Measurements from ENCODE around the gene DTX3L. TPM values are rescaled to one million over a fixed set of nuclear protein-coding genes. Genes with fewer than 3 reads are reported as not detected.

DTX3L gene
- total and polyA plus RNA-seq, 10 of the 15 experiments (the other 5 are each of a cell fraction or from before 2014, with no cell fraction given): 9.9 to 41.4 (median 21.7) TPM

DNA sequence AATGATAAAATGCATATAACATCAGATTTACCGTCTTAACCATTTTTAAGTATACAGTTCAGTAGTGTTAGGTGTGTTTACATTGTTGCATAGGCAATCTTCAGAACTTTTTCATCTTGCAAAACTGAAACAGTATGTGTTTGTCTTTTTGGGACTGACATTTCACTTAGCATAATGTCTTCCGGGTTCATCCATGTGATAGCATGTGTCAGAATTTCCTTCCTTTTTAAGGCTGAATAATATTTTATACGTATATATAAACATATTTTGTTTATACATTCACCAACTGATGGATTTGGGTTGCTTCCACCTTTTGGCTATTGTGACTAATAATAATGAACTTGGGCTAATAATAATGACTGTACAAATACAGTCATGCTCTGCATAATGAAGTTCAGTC is 16.3 kb downstream of the DTX3L start:
- WGBS (ENCODE audit: insufficient coverage, insufficient replicate concordance, low lambda C conversion rate, missing lambda C conversion rate): 17% methylated on average over 3 of the region's 3 CpGs
- DNase-seq (ENCODE audit: low read depth, low spot score) (no peak), ATAC-seq (no peak), FAIRE-seq (no peak)
- Histone ChIP-seq H3K36me3 (ENCODE audit: control insufficient read depth in 2 of 2, insufficient read depth in 2 of 2, low read length in 1 of 2) (0 out of 4 replicates have a peak, but pooled peaks cover 0 to 1% of the 10 kb centered on the region in 2 experiments), H4K20me1 (ENCODE audit: control insufficient read depth, insufficient read depth) (no peaks in the 10 kb centered on the region), H3K4me2 (ENCODE audit: control insufficient read depth, insufficient read depth) (no peak overlapping the region), H2AFZ (ENCODE audit: control insufficient read depth, low read depth, low read length) (no peak overlapping the region), H3K27me3 (replicated peaks in 1 of 2; ENCODE audit: control insufficient read depth in 2 of 2, insufficient read depth in 2 of 2, low read length in 1 of 2) (no peaks in the 10 kb centered on the region), H3K4me3 (no peak overlapping the region), H3K27ac (ENCODE audit: control insufficient read depth, insufficient read depth) (no peak overlapping the region), H3K9ac (ENCODE audit: control insufficient read depth, insufficient read depth, low read length) (no peak overlapping the region), H3K4me1 (ENCODE audit: control insufficient read depth, insufficient read depth, low read length) (peaks cover 17% of the 10 kb centered on the region), H3K9me3 (replicated peaks; ENCODE audit: control insufficient read depth, insufficient read depth, low read length) (peaks cover 23% of the 10 kb centered on the region), H3K79me2 (ENCODE audit: control insufficient read depth, insufficient read depth, low read length) (peaks cover 40% of the 10 kb centered on the region)
- TF ChIP-seq, protein P1, sequence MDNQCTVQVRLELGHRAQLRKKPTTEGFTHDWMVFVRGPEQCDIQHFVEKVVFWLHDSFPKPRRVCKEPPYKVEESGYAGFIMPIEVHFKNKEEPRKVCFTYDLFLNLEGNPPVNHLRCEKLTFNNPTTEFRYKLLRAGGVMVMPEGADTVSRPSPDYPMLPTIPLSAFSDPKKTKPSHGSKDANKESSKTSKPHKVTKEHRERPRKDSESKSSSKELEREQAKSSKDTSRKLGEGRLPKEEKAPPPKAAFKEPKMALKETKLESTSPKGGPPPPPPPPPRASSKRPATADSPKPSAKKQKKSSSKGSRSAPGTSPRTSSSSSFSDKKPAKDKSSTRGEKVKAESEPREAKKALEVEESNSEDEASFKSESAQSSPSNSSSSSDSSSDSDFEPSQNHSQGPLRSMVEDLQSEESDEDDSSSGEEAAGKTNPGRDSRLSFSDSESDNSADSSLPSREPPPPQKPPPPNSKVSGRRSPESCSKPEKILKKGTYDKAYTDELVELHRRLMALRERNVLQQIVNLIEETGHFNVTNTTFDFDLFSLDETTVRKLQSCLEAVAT (IDR thresholded peaks at IDR 0.05): peak; percentile 70
- TF ChIP-seq RAD21 (IDR thresholded peaks at IDR 0.05; ENCODE audit: insufficient read depth, low read depth, low read length): no peak
- TF ChIP-seq JUND (IDR thresholded peaks at IDR 0.05; ENCODE audit: low read depth, low read length): no peak
- TF ChIP-seq, protein P2, sequence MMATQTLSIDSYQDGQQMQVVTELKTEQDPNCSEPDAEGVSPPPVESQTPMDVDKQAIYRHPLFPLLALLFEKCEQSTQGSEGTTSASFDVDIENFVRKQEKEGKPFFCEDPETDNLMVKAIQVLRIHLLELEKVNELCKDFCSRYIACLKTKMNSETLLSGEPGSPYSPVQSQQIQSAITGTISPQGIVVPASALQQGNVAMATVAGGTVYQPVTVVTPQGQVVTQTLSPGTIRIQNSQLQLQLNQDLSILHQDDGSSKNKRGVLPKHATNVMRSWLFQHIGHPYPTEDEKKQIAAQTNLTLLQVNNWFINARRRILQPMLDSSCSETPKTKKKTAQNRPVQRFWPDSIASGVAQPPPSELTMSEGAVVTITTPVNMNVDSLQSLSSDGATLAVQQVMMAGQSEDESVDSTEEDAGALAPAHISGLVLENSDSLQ (IDR thresholded peaks at IDR 0.05): no peak
- TF ChIP-seq, protein P3, sequence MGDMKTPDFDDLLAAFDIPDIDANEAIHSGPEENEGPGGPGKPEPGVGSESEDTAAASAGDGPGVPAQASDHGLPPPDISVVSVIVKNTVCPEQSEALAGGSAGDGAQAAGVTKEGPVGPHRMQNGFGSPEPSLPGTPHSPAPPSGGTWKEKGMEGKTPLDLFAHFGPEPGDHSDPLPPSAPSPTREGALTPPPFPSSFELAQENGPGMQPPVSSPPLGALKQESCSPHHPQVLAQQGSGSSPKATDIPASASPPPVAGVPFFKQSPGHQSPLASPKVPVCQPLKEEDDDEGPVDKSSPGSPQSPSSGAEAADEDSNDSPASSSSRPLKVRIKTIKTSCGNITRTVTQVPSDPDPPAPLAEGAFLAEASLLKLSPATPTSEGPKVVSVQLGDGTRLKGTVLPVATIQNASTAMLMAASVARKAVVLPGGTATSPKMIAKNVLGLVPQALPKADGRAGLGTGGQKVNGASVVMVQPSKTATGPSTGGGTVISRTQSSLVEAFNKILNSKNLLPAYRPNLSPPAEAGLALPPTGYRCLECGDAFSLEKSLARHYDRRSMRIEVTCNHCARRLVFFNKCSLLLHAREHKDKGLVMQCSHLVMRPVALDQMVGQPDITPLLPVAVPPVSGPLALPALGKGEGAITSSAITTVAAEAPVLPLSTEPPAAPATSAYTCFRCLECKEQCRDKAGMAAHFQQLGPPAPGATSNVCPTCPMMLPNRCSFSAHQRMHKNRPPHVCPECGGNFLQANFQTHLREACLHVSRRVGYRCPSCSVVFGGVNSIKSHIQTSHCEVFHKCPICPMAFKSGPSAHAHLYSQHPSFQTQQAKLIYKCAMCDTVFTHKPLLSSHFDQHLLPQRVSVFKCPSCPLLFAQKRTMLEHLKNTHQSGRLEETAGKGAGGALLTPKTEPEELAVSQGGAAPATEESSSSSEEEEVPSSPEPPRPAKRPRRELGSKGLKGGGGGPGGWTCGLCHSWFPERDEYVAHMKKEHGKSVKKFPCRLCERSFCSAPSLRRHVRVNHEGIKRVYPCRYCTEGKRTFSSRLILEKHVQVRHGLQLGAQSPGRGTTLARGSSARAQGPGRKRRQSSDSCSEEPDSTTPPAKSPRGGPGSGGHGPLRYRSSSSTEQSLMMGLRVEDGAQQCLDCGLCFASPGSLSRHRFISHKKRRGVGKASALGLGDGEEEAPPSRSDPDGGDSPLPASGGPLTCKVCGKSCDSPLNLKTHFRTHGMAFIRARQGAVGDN (IDR thresholded peaks at IDR 0.05): 0 out of 2 replicates have a peak, but pooled peaks have one; percentile 14
- no peak for TF ChIP-seq LARP7 (IDR thresholded peaks at IDR 0.05)
- TF ChIP-seq ZNF384 (IDR thresholded peaks at IDR 0.05; ENCODE audit: borderline replicate concordance, low read depth, low read length): no peak
- ChIA-PET SMC1A (ENCODE audit: uncharacterized antibody, unreplicated experiment) (interaction anchor here (0.6 to 7.6 kb wide), 4 partner anchors 15 to 62 kb away, joined by 3 to 183 read pairs (median 17); partner anchors contain the start of genes DTX3L and PARP9), POLR2A (interaction anchor here (1.6 to 3.5 kb wide), 2 partner anchors 39 to 196 kb away, joined by 3 to 26 read pairs; partner anchors contain the start of gene FAM162A), CTCF (interaction anchor here (6.9 kb wide), 1 partner anchor 99 kb away, joined by 79 read pairs; the partner anchor contains the start of gene PARP14), RAD21 (ENCODE audit: unreplicated experiment) (interaction anchor here (1.8 to 7.6 kb wide), 4 partner anchors 17 to 100 kb away, joined by 4 to 149 read pairs (median 95); partner anchors contain the start of genes DTX3L, PARP14 and PARP9)
- in situ Hi-C loops (cut with MboI) (no loop called here), intact Hi-C loops (cut with micrococcal nuclease; ENCODE audit: unreplicated experiment) (no loop called here)
- no TSS peak for BruUV-seq (replicated peaks)
